K562 (cell line): ENCODE results near the gene ATP5PB. TPM values are rescaled to one million over a fixed set of nuclear protein-coding genes. Genes with fewer than 3 reads are reported as not detected.
A peak's percentile ranks its signal among the peaks of the same experiment; 100 is the strongest.

Experiments used
- ATAC-seq: fragments of 200-7000 bp; cut with Tn5 transposase; 3 replicates; pipeline ENCODE4 v1.9.1; 2020; ENCODE audit warnings: moderate library complexity
- BruUV-seq: library from RNA; stranded (reverse); fragments of 400-500 nt; replicated peaks from 2 replicates; lab custom pipeline; 2021; lab: Mats Ljungman, UMichigan
- CTCF ChIA-PET: fragments of 300-600 bp; formaldehyde crosslinking; extraction: SDS; loops from one replicate; lab custom pipeline; 2021; ENCODE audit warnings: low intra/inter-chr PET ratio; lab: Yijun Ruan, JAX
- POLR2A ChIA-PET: fragments of 300-600, 350-650 bp; sonication (Branson Sonifier 250); formaldehyde crosslinking; extraction: SDS; loops from one replicate; lab custom pipeline; 2021; ENCODE audit warnings: antibody characterized with exemption, inconsistent platforms; lab: Yijun Ruan, JAX
- DNase-seq, 4 experiments: peaks; one replicate each; pipeline versions ENCODE4 v3.0.0 to v3.0.0-alpha.2; 2011 to 2018; ENCODE audit warnings: low spot score in 3 of 4, mixed read lengths in 3 of 4; ENCODE audit errors: extremely low read depth in 1 of 4
- FAIRE-seq: peaks from 2 replicates; lab custom pipeline; 2011; peaks lifted over from hg19 to GRCh38; lab: Jason Lieb, UNC
- H2AFZ ChIP-seq: 2 replicates; pipeline ENCODE4 v1.6.0; 2011; ENCODE audit warnings: low read depth, low read length, control low read depth, inconsistent platforms
- H3K27ac ChIP-seq: fragments of 200-600 bp; 3 replicates; pipeline ENCODE4 v1.8.0; 2011; ENCODE audit warnings: low read depth, mild to moderate bottlenecking, control low read depth, inconsistent platforms, low read length, moderate library complexity, mixed read lengths; ENCODE audit errors: extremely low read depth
- H3K27me3 ChIP-seq, 2 experiments: fragments of 300-600 bp in 1 of 2; 2 replicates in 1 of 2; 3 replicates in 1 of 2; pipeline versions ENCODE4 v1.6.0 to v1.8.0; 2011; ENCODE audit warnings: inconsistent platforms in 2 of 2, low read length in 2 of 2, mild to moderate bottlenecking in 1 of 2, mixed read lengths in 1 of 2, moderate library complexity in 1 of 2; ENCODE audit not compliant: control insufficient read depth in 2 of 2, insufficient read depth in 2 of 2
- H3K36me3 ChIP-seq: fragments of 300-600 bp; 3 replicates; pipeline ENCODE4 v1.8.0; 2011; ENCODE audit warnings: mild to moderate bottlenecking, low read length, inconsistent platforms; ENCODE audit not compliant: control insufficient read depth, insufficient read depth
- H3K4me1 ChIP-seq, 2 experiments: fragments of 200-600 bp in 1 of 2; replicated peaks in 1 of 2; 2 replicates in 1 of 2; 3 replicates in 1 of 2; pipeline versions ENCODE4 v1.5.1 to v1.8.0; 2011; ENCODE audit warnings: inconsistent platforms in 2 of 2, low read length in 2 of 2, mild to moderate bottlenecking in 1 of 2, mixed read lengths in 1 of 2, moderate library complexity in 1 of 2; ENCODE audit not compliant: control insufficient read depth in 2 of 2, insufficient read depth in 2 of 2
- H3K4me2 ChIP-seq: 2 replicates; pipeline ENCODE4 v1.6.1; 2011; ENCODE audit warnings: low read length, control low read depth, inconsistent platforms, mixed read lengths; ENCODE audit not compliant: insufficient read depth
- H3K4me3 ChIP-seq: fragments of 200-600 bp; sonication (generic), shearing (Covaris generic); 2 replicates; pipeline ENCODE4 v1.5.1; 2016; ENCODE audit warnings: control low read depth, inconsistent platforms
- H3K79me2 ChIP-seq: fragments of 200-600 bp; 3 replicates; pipeline ENCODE4 v1.8.0; 2011; ENCODE audit warnings: low read length, inconsistent platforms; ENCODE audit not compliant: control insufficient read depth, insufficient read depth
- H3K9ac ChIP-seq, 2 experiments: 2 replicates each; pipeline versions ENCODE4 v1.6.0 to v1.6.1; 2011; ENCODE audit warnings: low read depth in 2 of 2, low read length in 2 of 2, control low read depth in 1 of 2, inconsistent platforms in 1 of 2, mild to moderate bottlenecking in 1 of 2, mixed read lengths in 1 of 2; ENCODE audit not compliant: insufficient read depth in 1 of 2
- H3K9me1 ChIP-seq: one replicate; pipeline ENCODE4 v1.6.0; 2011; ENCODE audit warnings: inconsistent platforms, mild to moderate bottlenecking, low read length, moderate library complexity; ENCODE audit not compliant: control insufficient read depth, insufficient read depth
- H3K9me3 ChIP-seq: replicated peaks from 2 replicates; pipeline ENCODE4 v1.5.1; 2011; ENCODE audit warnings: low read depth, low read length, inconsistent platforms; ENCODE audit not compliant: control insufficient read depth, insufficient read depth
- H4K20me1 ChIP-seq: replicated peaks from 2 replicates; pipeline ENCODE4 v1.6.1; 2011; ENCODE audit warnings: low read length, inconsistent platforms, mixed read lengths; ENCODE audit not compliant: control insufficient read depth, insufficient read depth
- DACH1 ChIP-seq: fragments of 450-650 bp; IDR thresholded peaks from 2 replicates; pipeline ENCODE4 v1.6.1; 2018; ENCODE audit not compliant: partially characterized antibody
- NFATC3 ChIP-seq: fragments of 450-650 bp; IDR thresholded peaks from 2 replicates; pipeline ENCODE4 v1.6.1; 2017; ENCODE audit warnings: mild to moderate bottlenecking
- ZKSCAN3 ChIP-seq: fragments of 250-450 bp; sonication (Bioruptor Pico); IDR thresholded peaks from 2 replicates; pipeline ENCODE4 v1.4.0; 2020
- WGBS: fragments of 100-300 bp; shearing (Covaris generic); methylation state at CpG from one replicate; pipeline ENCODE4 v1.1.6; 2016; ENCODE audit warnings: low coverage, mixed read lengths; ENCODE audit not compliant: insufficient coverage; ENCODE audit errors: missing lambda C conversion rate; 5-methylcytosine and 5-hydroxymethylcytosine counted together
- in situ Hi-C: fragments of 300-500 bp; cut with MboI; formaldehyde crosslinking; loops from 4 replicates; pipeline ENCODE4 v1.15.0; 2018; ENCODE audit warnings: inconsistent platforms, mixed read lengths
- intact Hi-C: fragments of 100-400 bp; cut with micrococcal nuclease; formaldehyde crosslinking; loops from 2 replicates; pipeline ENCODE4 v1.14.2; 2022
- polyA plus RNA-seq, 8 experiments: library from polyadenylated mRNA; depleted of rRNA in 4 of 8; stranded (reverse) in 5 of 8; unstranded in 3 of 8; fragments of >200 nt; fragmentation: Nextera tagmentation in 2 of 8; fragmentation: Illumina TruSeq in 1 of 8; extraction: Ambion mirVana in 2 of 8; extraction: Trizol in 1 of 8; gene quantifications; 2 replicates each; pipeline versions ENCODE4 v1.2.1 to v1.2.3, GENCODE V29; 2011 to 2014; ENCODE audit warnings: inconsistent platforms in 1 of 8, missing spikeins in 1 of 8
- total RNA-seq, 7 experiments: library from RNA; depleted of rRNA in 6 of 7; stranded (reverse); fragments of >200 nt in 6 of 7; fragmentation: Illumina TruSeq in 2 of 7; extraction: Trizol in 2 of 7; gene quantifications; 2 replicates each; pipeline versions ENCODE4 v1.2.1 to v1.2.3, GENCODE V29; 2011 to 2021; ENCODE audit warnings: low replicate concordance in 1 of 7
- TF ChIP-seq, protein P1 (sequence below), 2 experiments: fragments of 450-650 bp in 1 of 2; sonication (generic) in 1 of 2; formaldehyde crosslinking in 1 of 2; IDR thresholded peaks; 2 replicates each; pipeline versions ENCODE4 v1.7.1 to v1.9.0; 2016 to 2022; ENCODE audit warnings: inconsistent platforms in 1 of 2, mild to moderate bottlenecking in 1 of 2, missing genetic modification reagents in 1 of 2

The ATP5PB gene
- total and polyA plus RNA-seq, 9 of the 15 experiments (the other 6 are each of a cell fraction or from before 2014, with no cell fraction given), result 651 to 2,735 (median 1,061) TPM

DNA sequence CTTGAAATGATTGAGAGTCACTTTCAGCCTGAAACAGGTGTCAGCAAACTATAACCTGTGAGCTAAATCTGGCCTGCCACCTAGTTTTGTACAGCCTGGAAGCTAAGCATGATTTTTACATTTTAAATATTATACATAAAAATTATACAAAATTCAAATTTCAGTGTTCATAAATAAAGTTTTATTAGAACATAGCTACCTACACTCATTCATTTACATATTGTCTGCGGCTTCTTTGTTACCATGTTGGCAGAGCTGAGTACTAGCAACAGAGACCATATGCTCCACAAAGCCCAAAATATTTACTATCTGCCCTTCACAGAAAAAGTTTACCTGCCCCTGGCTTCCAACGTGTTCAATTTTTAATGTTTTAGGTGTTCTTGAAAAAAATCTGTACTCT lies 16.5 kb downstream of the ATP5PB start:
- Histone ChIP-seq H3K9me1 (no peaks in the 10 kb centered on the region), H3K27me3 (no peaks in the 10 kb centered on the region), H3K4me3 (no peak overlapping the region), H4K20me1 (no peaks in the 10 kb centered on the region), H3K9ac (no peak overlapping the region), H2AFZ (no peak overlapping the region), H3K4me2 (no peak overlapping the region), H3K4me1 (peaks cover 7 to 34% of the 10 kb centered on the region in 2 experiments; a peak in 4 of 5 replicates), H3K27ac (no peak overlapping the region), H3K9me3 (no peaks in the 10 kb centered on the region), H3K79me2 (no peaks in the 10 kb centered on the region), H3K36me3 (peaks cover 49% of the 10 kb centered on the region)
- DNase-seq, result no peak
- TF ChIP-seq DACH1 (no peak), NFATC3 (no peak), ZKSCAN3 (CRISPR knock-in tag) (no peak)
- TF ChIP-seq, protein P1, sequence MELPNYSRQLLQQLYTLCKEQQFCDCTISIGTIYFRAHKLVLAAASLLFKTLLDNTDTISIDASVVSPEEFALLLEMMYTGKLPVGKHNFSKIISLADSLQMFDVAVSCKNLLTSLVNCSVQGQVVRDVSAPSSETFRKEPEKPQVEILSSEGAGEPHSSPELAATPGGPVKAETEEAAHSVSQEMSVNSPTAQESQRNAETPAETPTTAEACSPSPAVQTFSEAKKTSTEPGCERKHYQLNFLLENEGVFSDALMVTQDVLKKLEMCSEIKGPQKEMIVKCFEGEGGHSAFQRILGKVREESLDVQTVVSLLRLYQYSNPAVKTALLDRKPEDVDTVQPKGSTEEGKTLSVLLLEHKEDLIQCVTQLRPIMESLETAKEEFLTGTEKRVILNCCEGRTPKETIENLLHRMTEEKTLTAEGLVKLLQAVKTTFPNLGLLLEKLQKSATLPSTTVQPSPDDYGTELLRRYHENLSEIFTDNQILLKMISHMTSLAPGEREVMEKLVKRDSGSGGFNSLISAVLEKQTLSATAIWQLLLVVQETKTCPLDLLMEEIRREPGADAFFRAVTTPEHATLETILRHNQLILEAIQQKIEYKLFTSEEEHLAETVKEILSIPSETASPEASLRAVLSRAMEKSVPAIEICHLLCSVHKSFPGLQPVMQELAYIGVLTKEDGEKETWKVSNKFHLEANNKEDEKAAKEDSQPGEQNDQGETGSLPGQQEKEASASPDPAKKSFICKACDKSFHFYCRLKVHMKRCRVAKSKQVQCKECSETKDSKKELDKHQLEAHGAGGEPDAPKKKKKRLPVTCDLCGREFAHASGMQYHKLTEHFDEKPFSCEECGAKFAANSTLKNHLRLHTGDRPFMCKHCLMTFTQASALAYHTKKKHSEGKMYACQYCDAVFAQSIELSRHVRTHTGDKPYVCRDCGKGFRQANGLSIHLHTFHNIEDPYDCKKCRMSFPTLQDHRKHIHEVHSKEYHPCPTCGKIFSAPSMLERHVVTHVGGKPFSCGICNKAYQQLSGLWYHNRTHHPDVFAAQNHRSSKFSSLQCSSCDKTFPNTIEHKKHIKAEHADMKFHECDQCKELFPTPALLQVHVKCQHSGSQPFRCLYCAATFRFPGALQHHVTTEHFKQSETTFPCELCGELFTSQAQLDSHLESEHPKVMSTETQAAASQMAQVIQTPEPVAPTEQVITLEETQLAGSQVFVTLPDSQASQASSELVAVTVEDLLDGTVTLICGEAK (IDR thresholded peaks at IDR 0.05), result peak; percentile 86
- TF ChIP-seq, protein P1 (CRISPR knock-in tag; IDR thresholded peaks at IDR 0.05), result peak; percentile 50; the same call in 1 of the 2 replicates
- intact Hi-C loops, result no loop called here
- CTCF ChIA-PET, result no interaction called here
- BruUV-seq, result no TSS peak
- no peak for ATAC-seq
- POLR2A ChIA-PET, result interaction anchor here (0.8 to 1.3 kb wide), 5 partner anchors 11 to 48 kb away, joined by 3 to 6 read pairs (median 4); no protein-coding TSS in a partner anchor
- in situ Hi-C loops, result no loop called here
- no peak for FAIRE-seq
- 63% methylated on average over 2 of the region's 2 CpGs for WGBS
